A549 (cell line): ENCODE measurements around the gene STOX1. TPM values are rescaled to one million over a fixed set of nuclear protein-coding genes. Genes with fewer than 3 reads are reported as not detected.

Experiments used
- ATAC-seq, 2 experiments: fragments of 200-7000 bp in 1 of 2; fragments of >200 bp in 1 of 2; cut with Nextera tagmentation in 1 of 2; cut with Tn5 transposase in 1 of 2; 3 replicates each; pipeline versions ENCODE4 v1.8.0 to v1.9.1; 2018 to 2020; ENCODE audit warnings: mild to moderate bottlenecking in 1 of 2, moderate library complexity in 1 of 2
- CTCF ChIA-PET: fragments of 300-600 bp; sonication (Branson Sonifier 250); formaldehyde crosslinking; extraction: SDS; loops from one replicate; lab custom pipeline; 2021; ENCODE audit warnings: antibody characterized with exemption, inconsistent platforms; lab: Yijun Ruan, JAX
- POLR2A ChIA-PET: fragments of 350-600 bp; formaldehyde crosslinking; extraction: SDS; loops from one replicate; lab custom pipeline; 2021; ENCODE audit warnings: antibody characterized with exemption, inconsistent platforms; lab: Yijun Ruan, JAX
- DNase-seq, 2 experiments: peaks; one replicate each; pipeline versions ENCODE4 v3.0.0 to v3.0.0-alpha.2; 2011 to 2016; ENCODE audit warnings: low read depth in 1 of 2, low spot score in 1 of 2
- FAIRE-seq: peaks from 2 replicates; lab custom pipeline; 2011; peaks lifted over from hg19 to GRCh38; lab: Jason Lieb, UNC
- H3K27ac ChIP-seq, 2 experiments: fragments of >200 bp; sonication (Bioruptor Twin); formaldehyde crosslinking; 3 replicates each; pipeline ENCODE4 v1.5.1; 2016 to 2017
- H3K4me1 ChIP-seq: fragments of >200 bp; sonication (Bioruptor Twin); formaldehyde crosslinking; 3 replicates; pipeline ENCODE4 v1.6.1; 2016
- H3K4me2 ChIP-seq: fragments of >200 bp; sonication (Bioruptor Twin); formaldehyde crosslinking; 3 replicates; pipeline ENCODE4 v1.6.1; 2016
- H3K4me3 ChIP-seq: fragments of >200 bp; sonication (Bioruptor Twin); formaldehyde crosslinking; 3 replicates; pipeline ENCODE4 v1.5.1; 2016
- H3K9me3 ChIP-seq: fragments of >200 bp; sonication (Bioruptor Twin); formaldehyde crosslinking; 3 replicates; pipeline ENCODE4 v1.6.1; 2016
- BHLHE40 ChIP-seq: IDR thresholded peaks from 2 replicates; pipeline ENCODE4 v1.6.1; 2012; ENCODE audit warnings: low read depth, low read length, inconsistent platforms
- CBX2 ChIP-seq: fragments of 200-600 bp; sonication (generic); IDR thresholded peaks from 2 replicates; pipeline ENCODE4 v1.6.1; 2016; ENCODE audit warnings: low read depth, mild to moderate bottlenecking, borderline replicate concordance
- CHD2 ChIP-seq: fragments of 150-350 bp; IDR thresholded peaks from 2 replicates; pipeline ENCODE4 v1.6.1; 2014; ENCODE audit warnings: low read length; ENCODE audit not compliant: partially characterized antibody
- CTCF ChIP-seq: fragments of >200 bp; sonication (Bioruptor Twin); formaldehyde crosslinking; IDR thresholded peaks from 3 replicates; pipeline ENCODE4 v1.5.1; 2016
- EHMT2 ChIP-seq: fragments of 200-600 bp; sonication (generic); IDR thresholded peaks from 2 replicates; pipeline ENCODE4 v1.6.1; 2016; ENCODE audit warnings: antibody characterized with exemption, low read depth, mild to moderate bottlenecking, moderate library complexity
- ESRRA ChIP-seq: fragments of 150-350 bp; IDR thresholded peaks from 2 replicates; pipeline ENCODE4 v1.6.1; 2014; ENCODE audit warnings: mild to moderate bottlenecking, low read length, borderline replicate concordance
- FOSL2 ChIP-seq, 2 experiments: fragments of 450-650 bp in 1 of 2; fragments of >200 bp in 1 of 2; sonication (Bioruptor Twin) in 1 of 2; formaldehyde crosslinking; IDR thresholded peaks; 2 replicates each; pipeline versions ENCODE4 v1.5.0 to v1.6.1; 2016 to 2020; ENCODE audit warnings: mild to moderate bottlenecking in 1 of 2, moderate library complexity in 1 of 2
- GATA3 ChIP-seq: IDR thresholded peaks from 2 replicates; pipeline ENCODE4 v1.6.1; 2012; ENCODE audit warnings: borderline replicate concordance
- HES2 ChIP-seq: fragments of >200 bp; sonication (Bioruptor Twin); formaldehyde crosslinking; IDR thresholded peaks from 2 replicates; pipeline ENCODE4 v1.6.1; 2016
- HEYL ChIP-seq: fragments of 250-450 bp; sonication (Bioruptor Pico); IDR thresholded peaks from 2 replicates; pipeline ENCODE4 v1.8.0; 2021; ENCODE audit warnings: mild to moderate bottlenecking, moderate library complexity
- HOXB13 ChIP-seq: fragments of 250-450 bp; sonication (Bioruptor Pico); IDR thresholded peaks from 2 replicates; pipeline ENCODE4 v1.5.0; 2020; ENCODE audit warnings: low read depth, mild to moderate bottlenecking, moderate library complexity
- JUNB ChIP-seq: fragments of >200 bp; sonication (Bioruptor Twin); formaldehyde crosslinking; IDR thresholded peaks from 2 replicates; pipeline ENCODE4 v1.6.1; 2016
- KDM1A ChIP-seq: fragments of 200-600 bp; sonication (generic); IDR thresholded peaks from 2 replicates; pipeline ENCODE4 v1.6.1; 2016; ENCODE audit warnings: low read depth, mild to moderate bottlenecking
- MAFK ChIP-seq: fragments of 450-650 bp; IDR thresholded peaks from 2 replicates; pipeline ENCODE4 v1.6.1; 2014; ENCODE audit not compliant: partially characterized antibody
- MAZ ChIP-seq: fragments of 150-350 bp; IDR thresholded peaks from 2 replicates; pipeline ENCODE4 v1.6.1; 2014; ENCODE audit warnings: antibody characterized with exemption, low read depth, low read length, borderline replicate concordance
- NPAS2 ChIP-seq: fragments of 250-450 bp; sonication (Bioruptor Pico); IDR thresholded peaks from 2 replicates; pipeline ENCODE4 v1.8.0; 2022; ENCODE audit warnings: mild to moderate bottlenecking, moderate library complexity, borderline replicate concordance
- NR3C1 ChIP-seq: fragments of >200 bp; sonication (Bioruptor Twin); formaldehyde crosslinking; IDR thresholded peaks from 3 replicates; pipeline ENCODE4 v1.6.1; 2017
- PBX3 ChIP-seq: IDR thresholded peaks from 2 replicates; pipeline ENCODE4 v1.6.1; 2012
- PHF8 ChIP-seq: fragments of 200-600 bp; sonication (generic); IDR thresholded peaks from 2 replicates; pipeline ENCODE4 v1.6.1; 2016; ENCODE audit warnings: low read depth, mild to moderate bottlenecking, antibody characterized with exemption, moderate library complexity, borderline replicate concordance
- POLR2AphosphoS2 ChIP-seq: conservative IDR thresholded peaks from 2 replicates; pipeline ENCODE4 v1.6.1; 2012; ENCODE audit warnings: low read length, improper control_type of control experiment, inconsistent platforms
- RCOR1 ChIP-seq: fragments of 150-350 bp; IDR thresholded peaks from 2 replicates; pipeline ENCODE4 v1.6.1; 2014; ENCODE audit warnings: antibody characterized with exemption, low read length, low read depth
- SMC3 ChIP-seq: fragments of >200 bp; sonication (Bioruptor Twin); formaldehyde crosslinking; IDR thresholded peaks from 3 replicates; pipeline ENCODE4 v1.6.1; 2018; ENCODE audit warnings: inconsistent platforms
- SREBF2 ChIP-seq: fragments of 450-650 bp; IDR thresholded peaks from 2 replicates; pipeline ENCODE4 v1.6.1; 2014; ENCODE audit warnings: mild to moderate bottlenecking, moderate library complexity
- TFCP2L1 ChIP-seq: fragments of 250-450 bp; sonication (Bioruptor Pico); IDR thresholded peaks from 2 replicates; pipeline ENCODE4 v1.5.0; 2021; ENCODE audit warnings: mild to moderate bottlenecking
- ZC3H11A ChIP-seq: fragments of 450-650 bp; IDR thresholded peaks from 2 replicates; pipeline ENCODE4 v1.6.1; 2014; ENCODE audit warnings: antibody characterized with exemption, mild to moderate bottlenecking
- WGBS: methylation state at CpG from one replicate; pipeline ENCODE4 v1.1.6; 2017; ENCODE audit errors: missing lambda C conversion rate; 5-methylcytosine and 5-hydroxymethylcytosine counted together
- polyA plus RNA-seq, 4 experiments: library from polyadenylated mRNA; depleted of rRNA in 3 of 4; stranded (reverse); fragments of >200 nt; fragmentation: RNase III in 1 of 4; extraction: RNeasy Plus Mini Kit Qiagen cat#74134 plus additional on column Dnase treatment in 1 of 4; gene quantifications; 2 replicates in 3 of 4; 3 replicates in 1 of 4; pipeline ENCODE4 v1.2.3, GENCODE V29; 2011 to 2017
- TF ChIP-seq, protein P1 (sequence below): fragments of >200 bp; sonication (Bioruptor Twin); formaldehyde crosslinking; IDR thresholded peaks from 3 replicates; pipeline ENCODE4 v1.6.1; 2016
- TF ChIP-seq, protein P2 (sequence below): fragments of 150-350 bp; IDR thresholded peaks from 2 replicates; pipeline ENCODE4 v1.6.1; 2014; ENCODE audit warnings: low read depth, mild to moderate bottlenecking, low read length

The STOX1 gene
- polyA plus RNA-seq, 2 of the 4 experiments (the other 2 are of a cell fraction): 0.94 to 1.6 TPM

DNA sequence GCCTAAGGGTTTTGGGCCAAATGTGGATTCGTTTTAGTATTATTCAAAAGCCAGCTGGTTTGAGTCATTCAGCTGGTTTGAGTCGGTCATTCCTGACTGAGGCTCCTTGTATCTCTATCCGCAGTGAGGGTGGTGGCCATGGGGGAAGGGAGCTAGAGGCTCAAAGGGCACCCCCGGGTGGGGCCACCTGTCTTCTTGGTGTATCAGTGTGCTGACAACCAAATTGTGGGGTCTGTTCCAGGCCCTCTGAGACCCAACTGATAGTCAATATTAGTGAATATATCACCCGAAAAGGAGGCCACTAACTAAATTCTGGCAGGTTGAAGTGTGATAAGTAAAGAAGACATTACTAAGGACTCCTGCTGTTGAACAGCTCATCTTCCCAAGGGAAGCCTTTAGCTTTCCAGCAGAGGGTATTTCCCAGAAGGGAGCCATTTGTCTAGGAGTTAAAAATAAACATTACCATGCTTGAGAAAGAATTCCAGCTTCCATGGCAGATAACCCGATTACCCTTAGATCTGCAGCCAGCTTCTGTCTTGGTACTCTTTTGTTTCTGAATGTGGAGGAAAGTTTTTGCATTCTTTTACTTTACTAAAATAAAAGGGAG lies 43.9 kb downstream of the STOX1 start:
- Histone ChIP-seq H3K4me1 (peaks cover 13% of the 10 kb centered on the region; the same call in 2 of the 3 replicates), H3K4me2 (peak overlapping the region; percentile 21; the same call in 2 of the 3 replicates), H3K4me3 (no peak overlapping the region), H3K27ac (no peak overlapping the region), H3K9me3 (peaks cover 7% of the 10 kb centered on the region; the same call in 2 of the 3 replicates)
- TF ChIP-seq CBX2 (no peak), MAZ (no peak), CTCF (no peak), SMC3 (no peak), FOSL2 (IDR thresholded peaks at IDR 0.05) (no peak), FOSL2 (CRISPR knock-in tag; IDR thresholded peaks at IDR 0.05) (no peak), HEYL (CRISPR knock-in tag) (no peak), NR3C1 (no peak), RCOR1 (no peak), GATA3 (no peak), JUNB (no peak), SREBF2 (no peak), ZC3H11A (no peak), NPAS2 (CRISPR knock-in tag) (no peak), ESRRA (no peak), PBX3 (no peak)
- TF ChIP-seq, protein P1, sequence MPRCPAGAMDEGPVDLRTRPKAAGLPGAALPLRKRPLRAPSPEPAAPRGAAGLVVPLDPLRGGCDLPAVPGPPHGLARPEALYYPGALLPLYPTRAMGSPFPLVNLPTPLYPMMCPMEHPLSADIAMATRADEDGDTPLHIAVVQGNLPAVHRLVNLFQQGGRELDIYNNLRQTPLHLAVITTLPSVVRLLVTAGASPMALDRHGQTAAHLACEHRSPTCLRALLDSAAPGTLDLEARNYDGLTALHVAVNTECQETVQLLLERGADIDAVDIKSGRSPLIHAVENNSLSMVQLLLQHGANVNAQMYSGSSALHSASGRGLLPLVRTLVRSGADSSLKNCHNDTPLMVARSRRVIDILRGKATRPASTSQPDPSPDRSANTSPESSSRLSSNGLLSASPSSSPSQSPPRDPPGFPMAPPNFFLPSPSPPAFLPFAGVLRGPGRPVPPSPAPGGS: no peak
- ATAC-seq (peak in 1 of 2 experiments; percentile 70; a peak in 3 of 6 replicates), DNase-seq (peak in 1 of 2 experiments; percentile 19), FAIRE-seq (no peak)
- ChIA-PET POLR2A (interaction anchor here (1.1 to 1.2 kb wide), 2 partner anchors 29 to 44 kb away, joined by 3 read pairs; partner anchors contain the start of gene STOX1), CTCF (interaction anchor here (0.6 to 1.8 kb wide), 4 partner anchors 22 to 50 kb away, joined by 3 to 6 read pairs (median 4); no protein-coding TSS in a partner anchor)
- 30% methylated on average over 6 of the region's 6 CpGs for WGBS

DNA sequence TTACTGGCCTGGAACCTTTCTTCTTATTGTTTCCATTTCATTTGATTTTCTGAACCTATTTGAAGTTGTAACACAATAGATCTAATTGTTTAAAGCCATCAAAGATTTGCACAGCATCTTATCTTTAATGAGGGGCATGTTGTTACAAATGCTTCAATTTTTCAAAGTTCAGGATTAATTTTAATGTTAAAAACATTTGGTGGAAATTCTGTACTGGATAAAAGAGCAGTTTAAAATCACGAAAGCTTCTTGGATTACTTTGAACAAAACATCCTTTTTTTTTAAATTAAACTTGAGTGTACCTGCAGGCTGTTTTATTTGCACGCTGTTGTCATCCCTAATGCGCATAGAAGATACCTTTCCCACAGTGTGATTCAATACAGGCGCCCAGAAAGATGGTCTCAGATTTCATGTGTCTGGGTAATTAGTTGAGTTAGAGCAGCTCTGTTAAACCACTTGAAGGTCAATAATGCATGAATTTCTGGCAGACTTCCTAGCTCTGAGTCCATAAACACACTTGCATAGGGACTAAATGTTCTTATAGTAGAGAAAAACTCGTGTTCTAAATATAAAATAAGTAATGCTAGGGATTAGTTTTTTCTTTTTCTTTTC lies 44.5 kb downstream of the STOX1 start:
- no peak for DNase-seq
- Histone ChIP-seq H3K4me3 (no peak overlapping the region), H3K9me3 (peaks cover 7% of the 10 kb centered on the region; the same call in 2 of the 3 replicates), H3K27ac (no peak overlapping the region), H3K4me1 (peaks cover 19% of the 10 kb centered on the region; the same call in 2 of the 3 replicates), H3K4me2 (no peak overlapping the region)
- CTCF ChIA-PET: interaction anchor here (0.6 to 1.8 kb wide), 4 partner anchors 22 to 49 kb away, joined by 3 to 6 read pairs (median 4); no protein-coding TSS in a partner anchor
- no peak for ATAC-seq
- POLR2A ChIA-PET: interaction anchor here (1.1 to 1.2 kb wide), 2 partner anchors 29 to 45 kb away, joined by 3 read pairs; partner anchors contain the start of gene STOX1
- no peak for FAIRE-seq
- WGBS: 73% methylated on average over 5 of the region's 5 CpGs
- TF ChIP-seq PHF8 (no peak), BHLHE40 (no peak), MAFK (no peak), HOXB13 (CRISPR knock-in tag) (no peak), KDM1A (no peak), PBX3 (no peak), CHD2 (no peak), HES2 (no peak), CTCF (no peak), HEYL (CRISPR knock-in tag) (no peak), EHMT2 (no peak), POLR2AphosphoS2 (no peak), TFCP2L1 (CRISPR knock-in tag) (no peak), NR3C1 (no peak)
- TF ChIP-seq, protein P2, sequence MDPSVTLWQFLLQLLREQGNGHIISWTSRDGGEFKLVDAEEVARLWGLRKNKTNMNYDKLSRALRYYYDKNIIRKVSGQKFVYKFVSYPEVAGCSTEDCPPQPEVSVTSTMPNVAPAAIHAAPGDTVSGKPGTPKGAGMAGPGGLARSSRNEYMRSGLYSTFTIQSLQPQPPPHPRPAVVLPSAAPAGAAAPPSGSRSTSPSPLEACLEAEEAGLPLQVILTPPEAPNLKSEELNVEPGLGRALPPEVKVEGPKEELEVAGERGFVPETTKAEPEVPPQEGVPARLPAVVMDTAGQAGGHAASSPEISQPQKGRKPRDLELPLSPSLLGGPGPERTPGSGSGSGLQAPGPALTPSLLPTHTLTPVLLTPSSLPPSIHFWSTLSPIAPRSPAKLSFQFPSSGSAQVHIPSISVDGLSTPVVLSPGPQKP: no peak
